Ovary (tissue), 3 donors: ENCODE measurements around the gene FEV.

Experiments
- CTCF ChIP-seq, 3 donors: fragments of 450-650 bp in 2 of 3; fragments of 200-600 bp in 1 of 3; IDR thresholded peaks; one replicate each; pipeline versions ENCODE4 v1.5.1 to v1.8.0; 2016 to 2022; ENCODE audit warnings: antibody characterized with exemption in 3 of 3, mild to moderate bottlenecking in 1 of 3
- POLR2A ChIP-seq: fragments of 450-650 bp; IDR thresholded peaks from one replicate; pipeline ENCODE4 v1.6.1; 2017; ENCODE audit warnings: antibody characterized with exemption, mild to moderate bottlenecking, moderate library complexity
- donor health status: DM: no; HTN: no; CAD: no.

- TF ChIP-seq CTCF (IDR thresholded peaks at IDR 0.05) (no peak), POLR2A (no peak)
Observed at GRCh38 chr2:218964041-218964771, 20.8 kb downstream of the FEV start.
